ENCODE measurements around the gene RASAL1. TPM values are rescaled to one million over a fixed set of nuclear protein-coding genes. Genes with fewer than 3 reads are reported as not detected.

RASAL1 gene
- total and polyA plus RNA-seq, 9 donors, result 0.05 to 5.1 (median 1.1) TPM; not detected in 2

DNA sequence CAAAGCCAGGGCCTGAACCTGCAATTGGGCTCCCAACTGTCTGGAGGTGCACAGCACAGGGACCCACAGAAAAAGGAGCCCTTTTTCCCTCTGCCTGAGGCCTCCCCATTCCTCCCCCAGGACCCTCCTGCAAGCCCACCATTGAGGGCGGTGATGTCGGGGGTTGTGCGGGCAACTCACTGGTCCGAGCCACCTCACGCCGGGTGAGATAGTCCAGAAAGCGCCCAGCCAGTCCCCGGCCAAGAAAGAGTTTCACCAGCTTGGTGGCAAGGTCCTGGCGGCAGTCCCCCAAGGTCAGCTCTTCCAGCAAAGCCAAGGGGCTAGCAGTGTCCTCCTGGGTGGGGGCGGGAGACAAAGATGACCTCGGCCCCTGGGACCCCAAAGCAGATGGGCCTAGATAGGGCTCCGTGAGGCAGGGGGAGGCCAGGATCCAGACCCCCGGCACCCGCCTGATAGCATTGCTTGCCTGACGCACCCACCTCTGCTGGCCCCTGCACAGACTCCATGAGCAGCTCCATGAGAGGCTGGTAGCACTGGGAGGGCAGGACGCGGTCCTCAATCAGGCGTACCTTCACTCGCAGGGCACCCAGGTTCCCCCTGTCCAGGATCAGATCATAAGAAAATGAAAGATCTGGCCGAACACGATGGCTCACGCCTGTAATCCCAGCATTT is 20.0 kb downstream of the RASAL1 start:
- 77 to 82% (median 80%) methylated on average over 16 to 22 of the region's 22 CpGs for WGBS, 3 donors
- no peak for TF ChIP-seq EP300 (IDR thresholded peaks at IDR 0.05)
- Histone ChIP-seq H3K4me3 (no peak overlapping the region), H3K9me3 (no peaks in the 10 kb centered on the region), H3K36me3 (no peaks in the 10 kb centered on the region), H3K4me1 (ENCODE audit: insufficient read depth) (no peaks in the 10 kb centered on the region), H3K27ac (no peak overlapping the region), H3K27me3 (no peaks in the 10 kb centered on the region)
- DNase-seq, result no peak
- intact Hi-C loops (cut with DNase I), result no loop called here

DNA sequence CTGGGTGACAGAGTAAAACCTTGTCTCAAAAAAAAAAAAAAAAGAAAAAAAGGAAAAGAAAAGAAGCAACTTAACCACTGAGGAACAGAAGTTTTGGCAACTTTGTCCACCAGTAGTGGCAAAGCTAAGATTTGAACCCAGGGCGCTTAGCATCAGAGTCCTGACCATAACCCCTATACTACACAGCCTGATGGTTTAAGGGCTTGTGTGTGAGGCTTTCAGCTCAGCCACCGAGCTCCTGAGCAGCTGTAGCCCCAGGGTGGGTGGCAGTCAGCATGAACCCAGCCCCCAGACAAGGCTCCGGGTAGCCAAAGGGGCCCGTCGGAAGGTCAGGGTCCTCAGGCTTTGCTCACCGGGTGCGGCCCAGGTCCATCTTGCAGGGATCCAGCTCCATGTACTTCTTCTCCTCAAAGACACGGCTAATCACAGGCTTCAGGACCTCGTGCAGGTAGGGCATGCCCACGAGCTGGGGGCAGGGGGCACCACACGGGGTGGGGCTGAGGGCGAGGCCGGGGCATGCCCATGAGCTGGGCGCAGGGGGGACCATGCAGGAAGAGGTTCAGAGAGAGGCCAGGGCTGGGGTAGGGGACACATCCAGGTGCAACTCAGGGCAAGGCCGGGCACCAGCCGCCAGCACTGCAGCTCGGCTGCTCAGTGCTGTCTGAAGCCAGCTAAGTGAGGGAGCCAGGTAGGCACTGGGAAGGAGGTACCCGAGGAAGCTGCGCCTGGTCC is 20.9 kb downstream of the RASAL1 start:
- intact Hi-C loops (cut with DNase I), result no loop called here
- Histone ChIP-seq H3K9me3 (no peaks in the 10 kb centered on the region), H3K36me3 (no peaks in the 10 kb centered on the region), H3K4me1 (ENCODE audit: insufficient read depth) (no peaks in the 10 kb centered on the region), H3K27me3 (no peaks in the 10 kb centered on the region), H3K27ac (no peak overlapping the region), H3K4me3 (no peak overlapping the region)
- DNase-seq, result no peak
- WGBS, 3 donors, result 83 to 91% (median 89%) methylated on average over 19 of the region's 19 CpGs
- TF ChIP-seq EP300 (IDR thresholded peaks at IDR 0.05) (no peak), POLR2A (IDR thresholded peaks at IDR 0.05) (no peak)
- TF ChIP-seq, protein P1, sequence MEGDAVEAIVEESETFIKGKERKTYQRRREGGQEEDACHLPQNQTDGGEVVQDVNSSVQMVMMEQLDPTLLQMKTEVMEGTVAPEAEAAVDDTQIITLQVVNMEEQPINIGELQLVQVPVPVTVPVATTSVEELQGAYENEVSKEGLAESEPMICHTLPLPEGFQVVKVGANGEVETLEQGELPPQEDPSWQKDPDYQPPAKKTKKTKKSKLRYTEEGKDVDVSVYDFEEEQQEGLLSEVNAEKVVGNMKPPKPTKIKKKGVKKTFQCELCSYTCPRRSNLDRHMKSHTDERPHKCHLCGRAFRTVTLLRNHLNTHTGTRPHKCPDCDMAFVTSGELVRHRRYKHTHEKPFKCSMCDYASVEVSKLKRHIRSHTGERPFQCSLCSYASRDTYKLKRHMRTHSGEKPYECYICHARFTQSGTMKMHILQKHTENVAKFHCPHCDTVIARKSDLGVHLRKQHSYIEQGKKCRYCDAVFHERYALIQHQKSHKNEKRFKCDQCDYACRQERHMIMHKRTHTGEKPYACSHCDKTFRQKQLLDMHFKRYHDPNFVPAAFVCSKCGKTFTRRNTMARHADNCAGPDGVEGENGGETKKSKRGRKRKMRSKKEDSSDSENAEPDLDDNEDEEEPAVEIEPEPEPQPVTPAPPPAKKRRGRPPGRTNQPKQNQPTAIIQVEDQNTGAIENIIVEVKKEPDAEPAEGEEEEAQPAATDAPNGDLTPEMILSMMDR (IDR thresholded peaks at IDR 0.05), result no peak

DNA sequence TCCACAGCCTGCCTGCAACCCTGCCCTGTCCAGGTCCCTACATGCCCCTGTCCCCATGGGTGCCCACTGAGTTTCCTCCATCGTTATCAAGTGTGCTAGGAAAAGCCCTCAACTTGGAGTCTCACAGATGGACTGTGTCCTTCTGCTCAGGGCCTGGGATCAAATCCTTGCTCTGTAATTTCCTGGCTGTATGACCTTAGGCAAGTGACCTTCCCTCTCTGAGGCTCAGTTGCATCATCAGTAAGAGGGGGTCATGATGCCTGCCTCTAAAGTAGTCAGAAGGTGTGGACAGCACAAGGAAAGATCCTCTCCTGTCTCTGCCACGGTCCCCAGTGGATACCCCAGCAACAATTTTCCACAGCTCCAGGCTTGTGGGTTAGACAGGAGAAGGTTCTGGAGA is 22.2 kb downstream of the RASAL1 start:
- Histone ChIP-seq H3K4me3 (no peak overlapping the region), H3K9me3 (no peaks in the 10 kb centered on the region), H3K27ac (no peak overlapping the region), H3K27me3 (no peaks in the 10 kb centered on the region), H3K36me3 (no peaks in the 10 kb centered on the region), H3K4me1 (ENCODE audit: insufficient read depth) (no peaks in the 10 kb centered on the region)
- TF ChIP-seq, protein P1 (IDR thresholded peaks at IDR 0.05), result no peak
- TF ChIP-seq EP300 (IDR thresholded peaks at IDR 0.05) (no peak), POLR2A (IDR thresholded peaks at IDR 0.05) (no peak)
- DNase-seq, result no peak
- WGBS, 3 donors, result 55 to 82% (median 78%) methylated on average over 2 of the region's 2 CpGs
- intact Hi-C loops (cut with DNase I), result no loop called here

DNA sequence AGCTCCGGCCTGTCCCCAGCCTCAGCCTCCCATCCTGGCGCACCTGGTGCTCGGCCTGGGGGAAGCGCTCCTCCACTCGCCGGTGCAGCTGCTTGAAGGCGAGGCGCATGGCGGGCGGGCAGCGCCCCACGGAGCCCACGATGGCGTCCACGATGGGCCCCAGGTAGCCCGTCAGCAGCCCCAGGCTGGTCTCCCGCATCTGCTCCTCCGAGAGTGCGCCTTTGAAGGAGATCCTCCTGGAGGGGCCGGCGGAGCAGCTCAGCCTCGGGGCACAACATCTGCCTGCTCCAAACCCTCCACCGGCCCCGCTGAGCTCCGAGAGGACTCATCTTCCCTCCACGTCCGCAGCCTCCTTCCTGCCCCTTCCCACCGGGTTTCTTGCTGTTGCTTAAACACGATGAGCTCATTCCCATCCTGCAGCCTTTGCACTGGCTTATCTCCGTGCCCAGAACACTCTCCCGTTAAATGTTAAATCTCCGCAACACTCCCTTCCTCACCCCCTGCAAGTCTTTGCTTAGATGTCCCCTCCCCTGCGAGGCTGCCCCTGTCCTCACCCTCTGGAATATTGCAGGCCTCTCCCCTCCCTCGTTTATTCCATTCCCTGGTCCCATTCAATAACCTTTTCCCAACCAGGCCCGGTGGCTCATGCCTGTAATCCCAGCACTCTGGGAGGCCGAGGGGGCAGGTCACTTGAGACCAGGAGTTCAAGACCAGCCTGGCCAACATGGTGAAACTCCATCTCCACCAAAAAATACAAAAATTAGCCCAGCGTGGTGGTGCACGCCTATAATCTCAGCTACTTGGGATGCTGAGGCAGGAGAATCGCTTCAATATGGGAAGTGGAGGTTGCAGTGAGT is 23.3 kb downstream of the RASAL1 start:
- intact Hi-C loops (cut with DNase I), result no loop called here
- no peaks in the 10 kb centered on the region for H3K9me3 ChIP-seq
- 60 to 72% (median 71%) methylated on average over 39 of the region's 39 CpGs for WGBS, 3 donors
- TF ChIP-seq POLR2A (IDR thresholded peaks at IDR 0.05), result no peak
- no peak overlapping the region for H3K27ac ChIP-seq
- H3K36me3 ChIP-seq, result no peaks in the 10 kb centered on the region
- H3K4me1 ChIP-seq (ENCODE audit: insufficient read depth), result no peaks in the 10 kb centered on the region
- H3K27me3 ChIP-seq, result no peaks in the 10 kb centered on the region
- no peak for DNase-seq
- no peak overlapping the region for H3K4me3 ChIP-seq

DNA sequence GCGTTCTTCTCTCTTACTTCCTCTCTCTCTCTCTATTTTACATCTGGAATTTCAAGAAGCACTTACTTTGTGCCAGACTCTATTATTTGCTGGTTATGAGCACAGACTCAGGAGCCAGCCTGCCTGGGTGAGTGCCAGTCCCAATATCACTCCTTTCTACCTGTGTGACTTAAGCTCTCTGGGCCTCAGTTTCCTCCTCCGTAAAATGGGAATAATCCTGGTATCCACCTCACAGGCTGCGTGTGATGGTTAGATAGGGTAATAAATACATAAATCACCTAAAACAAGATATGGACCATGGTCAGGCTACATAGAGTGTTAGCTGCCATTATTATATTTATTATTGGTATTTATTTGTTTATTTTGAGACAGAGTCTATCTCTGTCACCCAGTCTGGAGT is 24.3 kb downstream of the RASAL1 start:
- no peaks in the 10 kb centered on the region for H3K9me3 ChIP-seq
- no peak for DNase-seq
- H3K36me3 ChIP-seq, result no peaks in the 10 kb centered on the region
- H3K27ac ChIP-seq, result no peak overlapping the region
- H3K4me1 ChIP-seq (ENCODE audit: insufficient read depth), result no peaks in the 10 kb centered on the region
- no peaks in the 10 kb centered on the region for H3K27me3 ChIP-seq
- WGBS, 3 donors, result 74 to 77% (median 75%) methylated on average over 3 of the region's 3 CpGs
- TF ChIP-seq POLR2A (IDR thresholded peaks at IDR 0.05) (no peak), EP300 (IDR thresholded peaks at IDR 0.05) (no peak)
- TF ChIP-seq, protein P1 (IDR thresholded peaks at IDR 0.05), result no peak
- intact Hi-C loops (cut with DNase I), result no loop called here
- H3K4me3 ChIP-seq, result no peak overlapping the region
